Uterus (tissue), 4 donors: Measurements from ENCODE around the gene LRR1. TPM values are rescaled to one million over a fixed set of nuclear protein-coding genes. Genes with fewer than 3 reads are reported as not detected.

ENCODE experiments used
- DNase-seq, 2 donors: peaks; one replicate each; pipeline ENCODE4 v3.0.0-alpha.2; 2019 to 2020
- H3K27ac ChIP-seq, 2 donors: fragments of 200-600 bp; sonication (generic); 1 replicate in 1 of 2; 2 replicates in 1 of 2; pipeline ENCODE4 v1.5.1; 2016 to 2018
- H3K27me3 ChIP-seq, 2 donors: fragments of 200-600 bp; sonication (generic); one replicate each; pipeline ENCODE4 v1.5.1; 2018 to 2019; ENCODE audit warnings: control low read depth in 1 of 2
- H3K36me3 ChIP-seq, 2 donors: fragments of 200-600 bp; sonication (generic); one replicate each; pipeline ENCODE4 v1.5.1; 2019; ENCODE audit warnings: control low read depth in 1 of 2
- H3K4me1 ChIP-seq, 2 donors: fragments of 200-600 bp; sonication (generic); one replicate each; pipeline ENCODE4 v1.5.1; 2018 to 2019; ENCODE audit warnings: control low read depth in 1 of 2
- H3K4me3 ChIP-seq, 2 donors: fragments of 200-600 bp; sonication (generic); 1 replicate in 1 of 2; 2 replicates in 1 of 2; pipeline ENCODE4 v1.5.1; 2018 to 2019; ENCODE audit warnings: mild to moderate bottlenecking in 1 of 2
- H3K9me3 ChIP-seq, 2 donors: fragments of 200-600 bp; sonication (generic); one replicate each; pipeline ENCODE4 v1.5.1; 2019; ENCODE audit warnings: control low read depth in 1 of 2
- CTCF ChIP-seq, 4 experiments: fragments of 200-600 bp in 2 of 4; fragments of 450-650 bp in 2 of 4; sonication (generic) in 2 of 4; IDR thresholded peaks; one replicate each; pipeline ENCODE4 v1.5.1; 2016 to 2019; ENCODE audit warnings: antibody characterized with exemption in 4 of 4, mild to moderate bottlenecking in 2 of 4, moderate library complexity in 1 of 4
- POLR2A ChIP-seq, 2 donors: fragments of 450-650 bp; IDR thresholded peaks; one replicate each; pipeline ENCODE4 v1.6.1; 2016; ENCODE audit warnings: antibody characterized with exemption in 2 of 2, mild to moderate bottlenecking in 1 of 2, moderate library complexity in 1 of 2
- intact Hi-C: fragments of 100-400 bp; cut with DNase I; formaldehyde crosslinking; loops from one replicate; pipeline ENCODE4 v1.15.1; 2023; ENCODE audit warnings: low total_unique reads
- total RNA-seq, 4 donors: library from RNA; depleted of rRNA in 3 of 4; stranded (reverse); fragments of >200 nt in 3 of 4; gene quantifications; one replicate each; pipeline versions ENCODE4 v1.1.0 to v1.2.4, GENCODE V29; 2014 to 2023
- donor health status: DM: yes; HTN: yes; CAD: no.

Gene LRR1
- total RNA-seq, 4 donors from 2014 or later, result 1.8 to 16.2 (median 6.8) TPM

- Histone ChIP-seq H3K4me3 (no peak overlapping the region), H3K36me3 (no peaks in the 10 kb centered on the region), H3K9me3 (no peaks in the 10 kb centered on the region), H3K27me3 (no peaks in the 10 kb centered on the region), H3K27ac (no peak overlapping the region), H3K4me1 (no peaks in the 10 kb centered on the region)
- TF ChIP-seq POLR2A (IDR thresholded peaks at IDR 0.05) (no peak), CTCF (IDR thresholded peaks at IDR 0.05) (no peak)
- DNase-seq, result no peak
- intact Hi-C loops, result no loop called here
These were observed 47.2 kb upstream of the LRR1 start for GRCh38 chr14:49551569-49551968.

GRCh38 chr14:49553106-49553505, 45.6 kb upstream of the LRR1 start:
- Histone ChIP-seq H3K4me1 (no peaks in the 10 kb centered on the region), H3K27me3 (no peaks in the 10 kb centered on the region), H3K4me3 (no peak overlapping the region), H3K9me3 (no peaks in the 10 kb centered on the region), H3K36me3 (no peaks in the 10 kb centered on the region), H3K27ac (no peak overlapping the region)
- intact Hi-C loops, result no loop called here
- TF ChIP-seq POLR2A (IDR thresholded peaks at IDR 0.05) (no peak), CTCF (IDR thresholded peaks at IDR 0.05) (no peak)
- DNase-seq, result no peak

- Histone ChIP-seq H3K27me3 (no peaks in the 10 kb centered on the region), H3K4me1 (no peaks in the 10 kb centered on the region), H3K9me3 (no peaks in the 10 kb centered on the region), H3K27ac (no peak overlapping the region), H3K36me3 (no peaks in the 10 kb centered on the region), H3K4me3 (no peak overlapping the region)
- TF ChIP-seq CTCF (IDR thresholded peaks at IDR 0.05) (no peak), POLR2A (IDR thresholded peaks at IDR 0.05) (no peak)
- intact Hi-C loops, result no loop called here
- DNase-seq, result no peak
These were observed 44.8 kb upstream of the LRR1 start for GRCh38 chr14:49553892-49554291.

DNA sequence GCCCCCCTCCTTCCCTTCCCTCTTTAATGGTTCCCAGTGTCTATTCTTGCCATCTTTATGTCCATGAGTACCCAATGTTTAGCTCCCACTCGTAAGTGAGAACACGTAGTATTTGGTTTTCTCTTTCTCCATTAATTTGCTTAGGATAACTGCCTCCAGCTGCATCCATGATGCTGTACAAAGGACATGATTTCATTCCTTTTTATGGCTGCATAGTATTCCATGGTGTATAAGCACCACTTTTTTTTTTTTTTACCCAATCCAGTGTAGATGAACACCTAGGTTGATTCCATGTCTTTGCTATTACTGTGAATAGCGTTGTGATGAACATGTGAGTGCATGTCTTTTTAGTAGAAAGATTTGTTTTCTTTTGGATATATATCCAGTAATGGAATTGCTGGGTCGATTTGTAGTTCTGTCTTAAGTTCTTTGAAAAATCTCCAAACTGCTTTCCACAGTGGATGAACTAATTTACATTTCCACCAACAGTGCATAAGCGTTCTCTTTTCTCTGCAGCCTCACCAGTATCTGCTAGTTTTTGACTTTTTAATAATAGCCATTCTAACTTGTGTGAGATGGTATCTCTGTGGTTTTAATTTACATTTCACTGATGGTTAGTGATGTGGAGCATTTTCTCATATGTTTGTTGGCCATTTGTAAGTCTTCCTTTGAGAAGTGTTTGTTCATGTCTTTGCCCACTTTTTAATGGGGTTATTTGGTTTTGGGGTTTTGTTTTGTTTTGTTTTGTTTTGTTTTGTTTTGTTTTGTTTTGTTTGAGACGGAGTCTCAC, 38.6 kb upstream of the LRR1 start:
- no peak for TF ChIP-seq CTCF (IDR thresholded peaks at IDR 0.05)
- no peak for TF ChIP-seq POLR2A (IDR thresholded peaks at IDR 0.05)
- Histone ChIP-seq H3K27ac (no peak overlapping the region), H3K4me1 (no peaks in the 10 kb centered on the region), H3K4me3 (no peak overlapping the region), H3K9me3 (no peaks in the 10 kb centered on the region), H3K27me3 (no peaks in the 10 kb centered on the region), H3K36me3 (no peaks in the 10 kb centered on the region)
- intact Hi-C loops, result no loop called here
- no peak for DNase-seq

DNA sequence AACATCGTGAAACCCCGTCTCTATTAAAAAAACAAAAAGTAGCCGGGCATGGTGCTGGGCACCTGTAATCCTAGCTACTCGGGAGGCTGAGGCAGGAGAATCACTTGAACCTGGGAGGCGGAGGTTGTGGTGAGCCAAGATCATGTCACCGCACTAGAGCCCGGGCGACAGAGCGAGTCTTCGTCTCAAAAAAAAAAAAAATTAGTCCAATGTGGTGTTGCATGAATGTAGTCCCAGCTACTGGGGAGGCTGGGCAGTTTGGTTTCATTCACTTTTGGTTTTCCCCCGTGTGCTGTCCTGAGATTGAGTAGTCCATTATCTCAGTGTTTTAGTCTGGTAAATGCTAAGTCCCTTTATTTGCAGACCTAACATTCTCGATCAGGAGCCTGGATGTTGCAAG, 32.0 kb upstream of the LRR1 start:
- H3K27ac ChIP-seq, result no peak overlapping the region
- H3K9me3 ChIP-seq, result no peaks in the 10 kb centered on the region
- TF ChIP-seq CTCF (IDR thresholded peaks at IDR 0.05), result no peak
- H3K4me1 ChIP-seq, result no peaks in the 10 kb centered on the region
- no peak overlapping the region for H3K4me3 ChIP-seq
- DNase-seq, result no peak
- intact Hi-C loops, result no loop called here
- H3K27me3 ChIP-seq, result no peaks in the 10 kb centered on the region
- no peaks in the 10 kb centered on the region for H3K36me3 ChIP-seq
